Measurements from ENCODE around the gene OR10H2.
"Not testable (repeated sequence)": the region's sequence is repeated elsewhere in the genome, so short reads cannot be mapped to it uniquely, and the experiment has no call there.

Gene OR10H2

DNA sequence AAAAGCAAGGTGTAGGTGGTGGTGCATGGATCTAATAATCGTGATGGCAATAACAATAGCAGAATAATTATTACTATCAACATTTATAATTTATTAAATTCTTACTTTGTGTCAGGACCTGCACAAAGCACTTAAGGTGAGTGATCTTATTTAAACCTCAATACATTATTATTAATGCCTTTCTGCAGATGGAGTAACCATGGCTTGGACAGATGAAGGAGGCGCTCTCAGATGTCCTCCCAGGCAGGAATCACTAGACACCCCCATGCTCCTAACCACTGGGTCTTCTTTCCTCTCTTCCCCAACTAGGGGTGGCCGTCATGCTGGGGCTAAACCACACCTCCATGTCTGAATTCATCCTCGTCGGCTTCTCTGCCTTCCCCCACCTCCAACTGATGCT is at the start of gene OR10H2:
OR10H2 (plus strand) TSS at position 301 of the 400 bp plus-strand sequence; CDS start at position 321, 20 bp downstream.
- DNase-seq (ENCODE audit: low read depth, low spot score) = no peak

GRCh38 chr19:15679089-15679488 is 48.7 kb upstream of the OR10H2 start:
- no peak for DNase-seq (ENCODE audit: low read depth, low spot score)

- DNase-seq (ENCODE audit: low read depth, low spot score) = not testable (repeated sequence)
These were observed 48.0 kb upstream of the OR10H2 start for GRCh38 chr19:15679865-15680264.

GRCh38 chr19:15680478-15681322 is 47.1 kb upstream of the OR10H2 start:
- DNase-seq (ENCODE audit: low read depth, low spot score) = no peak

GRCh38 chr19:15683411-15683810 is 44.4 kb upstream of the OR10H2 start:
- DNase-seq (ENCODE audit: low read depth, low spot score) = no peak

DNA sequence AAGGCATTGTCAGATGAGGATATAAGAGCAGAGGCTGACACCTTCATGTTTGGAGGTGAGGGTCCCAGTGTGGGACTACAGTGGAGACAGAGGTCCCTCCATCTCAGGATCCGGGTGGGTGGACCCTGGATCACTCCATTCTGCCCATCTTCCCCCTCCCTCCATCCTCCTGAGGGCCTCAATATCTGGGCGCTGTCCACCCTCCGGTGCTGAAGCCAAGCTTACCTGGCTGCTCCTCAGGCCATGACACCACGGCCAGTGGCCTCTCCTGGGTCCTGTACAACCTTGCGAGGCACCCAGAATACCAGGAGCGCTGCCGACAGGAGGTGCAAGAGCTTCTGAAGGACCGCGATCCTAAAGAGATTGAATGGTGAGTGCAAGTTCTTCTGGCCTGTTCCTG is 43.0 kb upstream of the OR10H2 start:
- no peak for DNase-seq (ENCODE audit: low read depth, low spot score)

DNA sequence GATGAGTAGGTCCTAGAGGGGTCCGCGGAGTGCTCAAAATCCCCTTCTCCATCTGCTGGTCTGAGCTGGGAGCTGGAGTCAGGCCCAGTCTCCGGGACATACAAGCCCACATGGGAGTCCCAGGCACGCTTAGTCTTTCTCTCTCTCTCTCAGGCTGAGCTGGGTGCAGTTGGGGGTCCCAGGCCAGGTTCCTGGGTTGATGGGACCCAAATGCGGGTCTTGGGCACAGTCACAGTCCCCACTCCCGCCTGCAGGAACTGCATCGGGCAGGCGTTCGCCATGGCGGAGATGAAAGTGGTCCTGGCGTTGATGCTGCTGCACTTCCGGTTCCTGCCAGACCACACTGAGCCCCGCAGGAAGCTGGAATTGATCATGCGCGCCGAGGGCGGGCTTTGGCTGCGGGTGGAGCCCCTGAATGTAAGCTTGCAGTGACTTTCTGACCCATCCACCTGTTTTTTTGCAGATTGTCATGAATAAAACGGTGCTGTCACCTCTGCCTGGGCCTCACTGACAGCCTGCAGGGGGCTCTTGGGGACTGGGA is 31.1 kb upstream of the OR10H2 start:
- no peak for DNase-seq (ENCODE audit: low read depth, low spot score)

- no peak for DNase-seq (ENCODE audit: low read depth, low spot score)
These were observed 25.9 kb upstream of the OR10H2 start for GRCh38 chr19:15701757-15702533.

- peak; percentile 2 for DNase-seq (ENCODE audit: low read depth, low spot score)
These were observed 25.3 kb upstream of the OR10H2 start for GRCh38 chr19:15702534-15702930.

DNA sequence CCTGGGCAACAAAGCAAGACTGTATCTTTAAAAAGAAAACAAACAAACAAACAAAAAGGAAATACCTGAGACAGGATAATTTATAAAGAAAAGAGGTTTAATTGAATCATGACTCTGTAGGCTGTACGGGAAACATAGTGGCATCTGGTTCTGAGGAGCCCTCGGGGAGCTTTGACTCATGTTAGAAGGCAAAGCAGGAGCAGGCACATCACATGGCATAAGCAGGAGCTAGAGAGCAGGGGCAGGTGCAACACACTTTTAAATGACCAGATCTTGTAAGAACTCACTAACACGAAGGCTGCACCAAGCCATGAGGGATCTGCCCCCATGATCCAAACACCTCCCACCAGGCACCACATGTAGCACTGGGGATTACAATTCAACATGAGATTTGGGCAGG is 13.2 kb upstream of the OR10H2 start:
- DNase-seq (ENCODE audit: low read depth, low spot score) = no peak

GRCh38 chr19:15715642-15716041 is 12.2 kb upstream of the OR10H2 start:
- DNase-seq (ENCODE audit: low read depth, low spot score) = no peak

- DNase-seq (ENCODE audit: low read depth, low spot score) = peak; percentile 1
These were observed 10.0 kb upstream of the OR10H2 start for GRCh38 chr19:15717809-15718208.

DNA sequence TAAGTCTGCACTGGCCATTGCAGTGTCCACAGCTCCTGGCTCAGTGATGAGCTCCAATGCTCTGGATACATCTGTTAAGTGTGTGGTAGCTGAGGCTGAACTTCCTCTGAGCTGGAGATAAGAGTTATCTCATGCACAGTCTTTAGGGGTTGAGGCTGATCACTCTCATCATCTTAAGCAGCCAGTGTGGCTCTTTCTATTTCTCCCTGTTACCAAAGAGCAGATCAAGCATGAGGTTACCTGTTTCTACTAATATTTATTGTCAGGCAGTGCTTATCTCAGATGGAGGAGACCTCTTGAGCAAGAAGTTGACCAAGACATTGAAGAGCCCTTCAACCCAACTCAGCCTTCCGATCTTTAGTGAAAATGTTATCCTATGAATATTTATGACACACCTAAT is 6.6 kb upstream of the OR10H2 start:
- no peak for DNase-seq (ENCODE audit: low read depth, low spot score)

DNA sequence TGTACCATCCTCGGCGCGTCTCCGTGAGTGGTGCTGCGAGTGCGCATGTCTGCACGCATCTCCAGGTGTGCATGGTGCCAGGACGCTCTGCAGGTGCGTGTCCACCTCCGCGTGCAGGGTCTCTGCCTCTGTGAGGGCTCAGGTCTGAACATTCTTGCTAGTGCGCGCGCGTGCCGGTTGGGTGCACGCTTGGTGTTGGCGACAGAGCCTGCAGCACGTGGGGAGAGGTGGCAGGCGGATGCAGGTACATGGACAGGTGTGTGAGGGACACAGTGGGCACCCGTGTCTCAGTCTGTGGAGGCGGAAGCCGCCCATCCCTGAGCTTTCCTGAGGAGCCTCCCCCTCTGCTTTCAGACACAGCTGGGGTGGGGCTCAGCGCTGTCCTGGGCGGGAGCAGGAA is 4.9 kb upstream of the OR10H2 start:
- DNase-seq (ENCODE audit: low read depth, low spot score) = no peak

GRCh38 chr19:15730538-15730937 is 2.7 kb downstream of the OR10H2 start:
- no peak for DNase-seq (ENCODE audit: low read depth, low spot score)

DNA sequence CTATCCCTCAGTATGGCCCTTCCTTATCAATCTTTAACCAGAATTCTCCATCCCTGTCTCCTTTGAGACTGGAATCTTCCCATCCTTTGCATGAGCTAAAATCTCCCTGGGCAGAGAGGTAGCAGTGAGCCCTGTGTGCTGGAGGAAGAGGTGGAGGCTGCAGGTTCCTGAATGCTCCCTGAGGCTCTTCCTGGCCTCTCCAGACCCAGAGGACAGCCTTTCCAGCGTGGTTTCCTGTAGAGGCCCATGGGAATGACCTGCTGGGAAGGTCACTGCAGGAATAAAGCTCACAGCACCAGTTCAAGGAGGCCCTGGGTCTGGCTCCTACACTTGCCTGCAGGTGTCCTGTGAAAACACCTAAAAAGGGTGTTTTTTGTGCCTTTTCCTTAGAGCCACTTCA is 4.6 kb downstream of the OR10H2 start:
- no peak for DNase-seq (ENCODE audit: low read depth, low spot score)

- DNase-seq (ENCODE audit: low read depth, low spot score) = no peak
These were observed 6.1 kb downstream of the OR10H2 start for GRCh38 chr19:15733895-15734294.

GRCh38 chr19:15737722-15738121 is 9.9 kb downstream of the OR10H2 start, which contains the start of gene OR10H3:
Gene OR10H3 (plus strand): TSS chr19:15737985. CDS start chr19:15741393, 3,408 bp downstream.
- DNase-seq (ENCODE audit: low read depth, low spot score) = no peak

DNA sequence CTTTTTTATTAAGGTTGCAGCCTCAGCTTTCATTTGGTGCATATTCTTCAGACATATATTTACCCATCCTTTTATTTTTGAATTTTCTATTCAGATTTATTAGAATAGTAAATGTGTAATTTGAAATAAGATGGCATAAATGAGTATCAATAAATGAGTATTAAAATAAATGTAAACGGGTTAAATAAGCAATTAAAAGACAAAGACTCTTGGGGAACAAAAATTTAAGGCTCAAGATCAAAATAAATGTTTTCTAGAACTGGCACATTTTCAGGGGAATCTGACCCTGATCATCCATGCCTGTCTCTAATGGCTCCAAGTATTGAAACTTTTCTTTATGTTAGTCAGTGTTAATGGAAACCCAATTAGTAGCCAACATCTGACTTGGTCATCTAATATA is 13.0 kb downstream of the OR10H2 start:
- DNase-seq (ENCODE audit: low read depth, low spot score) = no peak

DNA sequence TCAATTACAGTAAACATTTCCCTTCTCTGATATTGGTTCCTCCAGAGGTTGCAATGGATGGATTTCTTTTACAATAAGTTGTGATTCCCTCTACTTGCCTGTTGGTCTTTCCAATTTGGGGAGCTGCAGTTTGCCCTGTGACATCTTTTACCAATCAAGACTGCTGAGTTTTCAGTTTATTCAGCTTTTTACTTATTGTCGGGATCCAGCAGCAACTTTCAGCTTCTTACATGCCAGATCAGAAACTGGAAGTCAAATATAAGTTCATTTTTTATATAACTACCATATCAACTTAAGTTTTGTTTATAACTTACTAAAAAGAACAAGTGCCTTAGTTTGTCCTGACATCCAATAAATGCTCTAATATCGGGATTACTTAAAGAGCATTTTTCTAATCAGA is 20.4 kb downstream of the OR10H2 start:
- DNase-seq (ENCODE audit: low read depth, low spot score) = no peak

DNA sequence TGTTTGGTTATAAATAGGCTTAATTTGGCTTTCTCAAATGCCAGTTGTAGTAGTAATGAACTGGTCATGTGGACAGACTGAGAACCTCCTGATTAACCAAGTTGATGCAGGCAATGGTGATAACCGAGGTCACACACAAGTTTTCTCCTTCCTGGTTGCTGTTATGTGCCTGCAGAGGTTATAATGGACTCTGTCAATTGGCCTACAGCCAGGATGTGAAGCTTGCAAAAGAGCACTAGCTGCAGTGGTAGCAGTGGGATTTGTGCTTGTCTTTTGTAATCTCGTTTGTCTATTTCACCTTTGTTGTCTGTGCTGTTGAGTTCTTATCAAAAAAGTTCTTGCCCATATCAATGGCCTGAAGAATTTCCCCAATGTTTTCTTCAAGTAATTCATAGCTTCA is 30.6 kb downstream of the OR10H2 start:
- DNase-seq (ENCODE audit: low read depth, low spot score) = no peak

DNA sequence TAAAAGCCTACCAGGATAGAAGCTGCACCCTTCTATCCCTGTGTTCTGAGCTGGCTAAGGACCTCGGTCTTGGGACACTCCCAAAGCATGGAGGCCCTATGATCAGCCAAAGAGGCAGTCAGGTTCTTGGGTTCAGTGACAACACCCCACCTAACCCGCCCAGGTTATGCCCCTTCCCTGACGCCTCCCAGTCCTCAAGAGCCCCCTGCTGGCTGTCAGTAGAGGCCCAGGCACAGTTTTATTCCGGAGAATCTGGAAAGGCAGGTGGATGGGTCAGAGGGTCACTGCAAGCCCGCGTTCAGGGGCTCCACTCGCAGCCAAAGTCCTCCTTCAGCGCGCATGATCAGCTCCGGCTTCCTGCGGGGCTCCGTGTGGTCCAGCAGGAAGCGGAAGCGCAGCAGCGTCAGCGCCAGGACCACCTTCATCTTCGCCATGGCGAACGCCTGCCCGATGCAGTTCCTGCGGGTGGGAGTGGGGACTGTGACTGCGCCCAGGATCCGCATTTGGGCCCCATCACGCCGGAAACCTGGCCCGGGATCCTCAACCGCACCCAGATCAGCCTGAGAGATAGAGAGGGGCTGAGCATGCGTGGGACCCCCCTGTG is 32.2 kb downstream of the OR10H2 start:
- DNase-seq (ENCODE audit: low read depth, low spot score) = no peak
